OCI-LY3 (cell line): ENCODE results near the gene CACNA1B.

Experiments
- CTCF ChIP-seq: fragments of 200-600, 300-600 bp; sonication (generic); IDR thresholded peaks from 2 replicates; pipeline ENCODE4 v1.5.1; 2014; ENCODE audit warnings: antibody characterized with exemption, low read length, low read depth
- EZH2phosphoT487 ChIP-seq: fragments of 200-600 bp; shearing (Covaris generic); IDR thresholded peaks from 2 replicates; pipeline ENCODE4 v1.6.1; 2018; ENCODE audit warnings: antibody characterized with exemption, mixed run types, low read depth

GRCh38 chr9:138007918-138008841 is 130.6 kb downstream of the CACNA1B start:
- TF ChIP-seq CTCF (no peak), EZH2phosphoT487 (no peak)
